GM21717 (cell line): ENCODE measurements around the gene CPN1.
"Not testable (repeated sequence)": the region's sequence is repeated elsewhere in the genome, so short reads cannot be mapped to it uniquely, and the experiment has no call there.

Source experiments
- ATAC-seq: cut with Tn5 transposase; IDR thresholded peaks from one replicate; pipeline ENCODE4 v1.9.1; 2021; ENCODE audit warnings: mild to moderate bottlenecking, moderate library complexity; ENCODE audit not compliant: unreplicated experiment

The CPN1 gene

DNA sequence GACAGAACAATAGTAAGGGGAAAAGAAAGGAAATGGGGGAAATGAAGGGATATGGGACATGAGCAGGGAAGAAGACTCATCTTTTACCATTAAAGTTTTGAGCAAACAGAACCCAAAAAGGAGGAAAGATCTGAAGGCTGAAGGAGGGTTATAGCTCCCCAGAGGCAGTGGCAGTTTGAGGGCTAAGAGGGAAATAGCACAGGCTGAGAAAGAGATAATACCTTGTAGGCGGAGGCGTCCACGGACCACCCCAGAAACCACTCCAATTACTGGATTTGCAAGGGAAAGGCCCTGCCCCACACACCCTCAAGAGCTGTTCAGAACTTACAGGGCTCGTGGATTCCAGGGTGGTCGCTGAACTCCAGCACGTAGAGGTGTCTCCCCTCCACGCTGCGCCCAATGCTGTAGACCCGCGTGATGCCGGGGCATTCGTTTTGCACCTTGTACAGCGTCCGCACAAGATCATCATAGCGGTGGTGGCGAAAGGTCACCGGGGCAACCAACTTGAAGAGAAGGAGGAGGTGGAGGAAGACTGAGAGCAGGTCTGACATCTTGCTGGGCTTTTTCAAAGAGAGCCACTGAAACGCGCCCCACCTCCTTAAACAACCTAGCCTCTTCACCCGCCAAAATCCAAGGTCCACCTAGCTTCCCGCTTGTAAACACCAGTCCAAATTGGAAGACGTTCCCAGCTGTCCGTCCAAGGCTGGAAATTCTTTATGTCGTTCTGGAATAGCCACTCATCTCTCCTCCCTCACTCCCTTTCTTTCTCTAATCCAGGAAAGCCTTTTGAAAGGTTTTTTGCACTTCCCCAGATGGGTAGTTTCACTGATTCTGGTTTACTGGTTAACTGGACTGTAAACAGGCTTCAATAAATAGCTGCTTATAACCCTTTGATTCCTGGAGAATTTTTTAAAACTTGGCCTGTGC is at the start of gene CPN1:
Gene CPN1, minus strand, starts transcription at position 795 of the 927 bp plus-strand sequence. Its CDS starts 244 bp downstream, at position 551.
- no peak for ATAC-seq

DNA sequence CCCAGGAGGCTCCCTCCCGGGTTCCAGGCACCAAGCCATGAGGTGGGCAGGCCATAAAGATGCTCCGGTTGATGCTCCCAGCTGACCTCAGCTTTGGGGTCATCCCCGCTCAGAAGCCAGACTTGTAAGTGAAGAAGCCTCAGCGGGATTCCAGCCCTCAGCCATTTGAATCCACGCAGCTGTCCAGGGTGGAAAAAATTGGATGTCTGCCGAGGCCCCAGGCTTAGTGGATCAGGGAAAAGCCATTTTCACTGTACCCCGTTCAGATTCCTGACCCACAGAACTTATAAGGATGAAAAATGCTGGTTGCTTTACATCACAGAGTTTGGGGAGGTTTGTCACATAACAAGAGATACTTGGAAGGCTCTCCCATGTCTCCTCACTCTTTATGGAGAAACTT is 49.2 kb upstream of the CPN1 start:
- no peak for ATAC-seq

DNA sequence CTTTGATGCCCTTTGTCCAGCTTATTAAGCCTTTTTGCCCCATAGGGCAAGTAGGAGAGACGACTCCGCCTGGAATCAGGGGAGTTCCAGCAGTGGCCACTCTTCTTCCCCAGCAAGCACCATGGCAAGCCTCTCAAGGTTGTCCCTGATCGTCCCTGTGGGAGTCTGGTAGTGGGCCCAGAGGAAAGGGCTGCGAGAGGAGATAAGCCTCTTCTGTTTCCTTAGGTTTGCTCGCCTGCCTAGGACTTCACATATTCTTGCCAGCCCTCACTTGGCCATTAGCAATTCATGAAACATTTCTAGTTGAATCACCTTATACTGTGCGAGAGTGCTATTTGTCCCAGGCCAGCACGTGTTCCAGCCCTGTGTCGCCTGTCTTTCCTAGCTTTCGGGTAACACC is 47.8 kb upstream of the CPN1 start:
- ATAC-seq = no peak

DNA sequence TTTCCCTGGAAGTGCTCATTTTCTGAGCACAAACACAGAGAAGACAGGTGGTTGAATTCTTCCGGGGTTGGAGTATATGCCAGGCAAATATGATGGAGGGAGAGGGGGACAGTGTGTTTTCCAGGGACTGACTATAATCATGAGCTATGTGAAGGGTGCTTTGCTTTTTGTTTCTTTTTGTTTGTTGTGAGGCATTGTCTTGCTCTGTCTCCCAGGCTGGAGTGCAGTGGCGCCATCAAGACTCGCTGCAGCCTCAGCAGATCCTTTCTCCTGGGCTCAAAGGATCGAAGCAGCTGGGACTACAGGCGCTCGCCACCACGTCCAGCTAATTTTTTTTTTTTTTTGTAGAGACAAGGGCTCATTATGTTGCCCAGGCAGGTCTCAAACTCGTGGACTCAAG is 47.3 kb upstream of the CPN1 start:
- no peak for ATAC-seq

DNA sequence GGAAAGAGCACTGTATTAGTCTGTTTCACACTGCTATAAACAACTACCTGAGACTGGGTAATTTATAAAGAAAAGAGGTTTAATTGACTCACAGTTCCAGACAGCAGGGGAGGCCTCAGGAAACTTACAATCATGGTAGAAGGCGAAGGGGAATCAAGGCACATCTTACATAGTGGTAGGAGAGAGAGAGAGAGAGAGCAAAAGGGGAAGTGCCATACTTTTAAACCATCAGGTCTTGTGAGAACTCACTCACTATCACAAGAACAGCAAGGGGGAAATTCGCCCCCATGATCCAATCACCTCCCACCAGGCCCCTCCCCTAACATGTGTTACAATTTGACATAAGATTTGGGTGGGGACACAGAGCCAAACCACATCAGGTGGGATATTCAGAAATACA is 43.7 kb upstream of the CPN1 start:
- not testable (repeated sequence) for ATAC-seq

DNA sequence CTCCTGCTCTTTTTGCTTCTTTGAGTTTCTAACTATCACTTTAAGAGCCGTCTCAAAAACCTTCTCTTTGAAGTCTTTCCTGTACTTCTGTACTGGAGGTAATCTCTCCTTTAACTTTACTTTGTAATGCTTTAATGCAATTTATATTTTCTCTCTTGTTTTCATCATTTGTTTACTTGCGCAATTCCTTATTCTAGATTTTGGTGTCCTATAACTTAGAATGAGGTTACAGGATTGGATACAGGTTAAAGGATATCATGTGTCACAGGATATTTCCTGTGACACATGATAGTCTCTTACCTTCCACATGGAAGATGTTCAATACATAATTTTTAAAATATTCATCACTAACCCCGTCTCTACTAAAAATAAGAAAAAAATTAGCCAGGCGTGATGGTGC is 42.4 kb upstream of the CPN1 start:
- ATAC-seq = no peak

DNA sequence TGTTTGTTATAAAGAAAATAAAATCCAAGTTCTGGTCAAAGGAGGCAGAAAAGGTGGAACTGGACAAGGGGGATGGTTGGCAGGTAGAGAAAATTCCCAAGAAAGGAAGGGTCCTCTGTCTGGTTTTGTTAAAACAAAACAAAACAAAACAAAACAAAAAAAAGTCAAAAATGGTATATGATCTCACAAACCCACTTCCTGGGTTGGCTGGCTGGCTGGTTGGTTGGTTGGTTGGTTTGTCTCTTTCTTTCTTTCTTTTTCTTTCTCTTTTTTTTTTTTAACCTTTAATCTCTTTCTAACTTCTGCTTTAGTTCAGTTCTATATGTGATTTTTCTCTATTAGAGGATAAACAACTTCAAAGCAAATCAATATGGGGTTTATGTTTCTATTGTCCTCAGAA is 41.1 kb upstream of the CPN1 start:
- ATAC-seq = no peak

DNA sequence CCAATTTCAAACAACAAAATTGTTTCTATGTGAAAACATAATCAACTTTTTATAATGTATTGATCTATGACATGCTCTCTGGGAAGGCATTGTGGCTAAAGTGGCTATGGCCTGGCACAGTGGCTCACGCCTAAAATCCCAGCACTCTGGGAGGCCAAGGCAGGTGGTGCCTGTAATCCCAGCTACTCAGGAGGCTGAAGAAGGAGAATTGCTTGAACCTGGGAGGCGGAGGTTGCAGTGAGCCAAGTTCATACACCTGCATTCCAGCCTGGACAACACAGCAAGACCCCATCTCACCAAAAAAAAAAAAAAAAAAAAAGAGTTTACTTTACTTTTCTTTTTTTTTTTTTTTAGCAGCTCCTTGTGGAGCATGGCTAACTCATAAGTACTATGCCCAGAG is 38.9 kb upstream of the CPN1 start:
- ATAC-seq = no peak

DNA sequence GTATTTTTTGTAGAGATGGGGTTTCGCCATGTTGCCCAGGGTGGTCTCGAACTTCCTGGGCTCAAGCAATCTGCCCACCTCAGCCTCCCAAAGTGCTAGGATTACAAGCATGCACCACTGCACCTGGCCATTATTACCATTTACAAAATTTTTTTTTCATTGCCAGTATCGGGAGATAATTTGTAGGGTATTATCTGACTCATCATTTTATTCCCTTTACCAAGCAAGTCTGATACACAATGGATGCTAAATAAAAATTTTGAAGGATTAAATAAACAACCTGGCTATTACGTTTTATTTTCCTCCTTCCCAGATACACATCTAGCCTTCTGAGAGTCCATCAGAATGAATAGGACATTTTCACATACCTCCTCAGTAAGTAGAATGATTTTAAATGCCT is 38.1 kb upstream of the CPN1 start:
- ATAC-seq = no peak

DNA sequence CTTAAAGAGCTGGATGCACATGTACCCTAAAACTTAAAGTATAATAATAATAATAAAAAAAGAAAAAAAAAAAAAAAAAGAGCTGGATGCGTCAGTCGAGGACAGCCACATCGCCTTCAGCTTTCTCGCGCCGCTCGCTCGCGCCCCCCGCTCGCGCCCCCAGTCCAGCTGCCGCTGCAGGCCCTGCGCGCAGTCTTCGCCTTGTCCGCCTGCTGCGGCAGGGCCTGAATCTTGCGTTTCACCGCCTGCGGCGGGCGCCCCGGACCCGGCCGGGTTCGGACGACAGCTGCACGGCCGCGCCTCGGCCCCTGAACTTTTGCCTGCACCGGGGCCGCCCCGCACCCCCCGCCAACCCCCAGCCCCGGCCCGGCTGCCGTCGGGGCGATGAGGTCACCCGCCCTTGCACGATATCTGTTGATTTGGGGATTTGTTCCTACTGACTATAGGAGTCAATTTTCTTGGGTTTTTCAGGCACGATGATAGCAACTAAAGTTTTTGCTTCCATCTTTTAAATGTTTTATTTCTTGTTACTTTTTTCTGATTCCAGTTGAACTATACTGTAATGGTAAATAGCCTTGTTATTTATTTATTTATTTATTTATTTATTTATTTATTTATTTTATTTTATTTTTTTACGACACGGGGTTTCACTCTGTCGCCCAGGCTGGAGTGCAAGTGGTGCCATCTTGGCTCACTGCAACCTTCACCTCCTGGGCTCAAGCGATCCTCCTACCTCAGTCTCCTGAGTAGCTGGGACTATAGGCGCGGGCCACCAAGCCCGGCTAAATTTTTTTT is 33.5 kb upstream of the CPN1 start:
- ATAC-seq = no peak

DNA sequence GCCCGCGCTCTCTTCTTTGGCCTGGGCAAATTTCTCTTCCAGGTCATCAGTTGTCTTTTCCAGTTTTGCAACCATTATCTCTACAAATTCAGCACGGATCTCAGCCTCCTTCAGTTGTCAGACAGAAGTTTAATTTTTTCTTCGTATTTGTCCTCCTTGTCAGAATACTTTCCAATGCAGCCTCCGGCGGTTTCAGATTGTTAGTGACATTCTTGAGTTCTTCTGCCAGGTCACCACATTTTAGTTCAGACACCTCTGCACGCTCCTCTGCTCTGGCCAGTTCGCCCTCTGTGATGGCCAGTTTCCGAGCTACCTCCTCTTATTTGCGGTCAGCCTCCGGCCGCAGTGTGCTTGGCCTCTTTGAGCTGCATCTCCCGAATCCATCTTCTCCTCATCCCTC is 32.8 kb upstream of the CPN1 start:
- ATAC-seq = no peak

DNA sequence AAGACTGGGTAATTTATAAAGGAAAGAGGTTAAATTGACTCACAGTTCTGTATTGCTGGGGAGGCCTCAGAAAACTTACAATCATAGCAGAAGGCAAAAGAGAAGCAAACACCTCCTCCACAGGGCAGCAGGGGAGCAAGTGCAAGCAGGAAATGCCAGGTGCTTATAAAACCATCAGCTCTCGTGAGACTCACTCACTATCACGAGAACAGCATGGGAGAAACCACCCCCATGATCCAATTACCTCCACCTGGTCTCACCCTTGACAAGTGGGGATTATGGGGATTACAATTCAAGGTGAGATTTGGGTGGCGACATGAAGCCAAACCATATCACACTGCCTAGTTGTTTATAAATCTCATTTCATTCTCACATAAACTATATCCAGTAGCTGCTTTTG is 28.0 kb upstream of the CPN1 start:
- no peak for ATAC-seq

DNA sequence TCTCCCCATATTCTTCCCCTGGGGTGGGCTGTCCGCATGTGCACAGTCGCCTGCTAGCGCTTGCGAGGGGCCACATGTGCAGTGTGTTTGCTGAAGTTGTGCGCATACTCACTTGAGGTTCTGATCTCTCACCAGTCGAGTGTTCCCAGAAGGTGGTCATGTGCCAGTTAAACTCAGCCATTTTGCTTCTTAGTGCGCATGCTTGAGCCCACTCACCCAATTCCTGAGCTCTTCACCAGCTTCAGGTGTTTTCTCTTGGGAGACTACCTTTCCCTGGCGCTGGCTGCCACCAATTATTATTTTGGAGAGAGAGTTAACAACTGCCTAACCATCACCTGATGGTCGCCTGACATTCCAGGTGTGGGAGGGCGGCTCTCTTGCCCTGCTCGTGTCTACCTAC is 25.2 kb upstream of the CPN1 start:
- ATAC-seq = no peak

DNA sequence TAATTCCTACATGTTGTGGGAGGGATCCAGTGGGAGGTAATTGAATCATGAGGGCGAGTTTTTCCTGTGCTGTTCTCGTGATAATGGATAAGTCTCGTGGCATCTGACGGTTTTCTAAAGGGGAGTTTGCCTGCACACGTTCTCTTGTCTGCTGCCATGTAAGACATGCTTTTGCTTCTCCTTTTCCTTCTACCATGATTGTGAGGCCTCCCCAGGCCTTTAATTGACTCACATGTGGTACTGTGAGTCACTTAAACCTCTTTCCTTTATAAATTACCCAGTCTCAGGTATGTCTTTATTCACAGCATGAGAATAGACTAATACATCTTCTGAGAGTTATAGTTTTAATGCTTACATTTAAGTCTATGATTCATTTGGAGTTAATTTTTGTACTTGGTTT is 22.6 kb upstream of the CPN1 start:
- no peak for ATAC-seq

DNA sequence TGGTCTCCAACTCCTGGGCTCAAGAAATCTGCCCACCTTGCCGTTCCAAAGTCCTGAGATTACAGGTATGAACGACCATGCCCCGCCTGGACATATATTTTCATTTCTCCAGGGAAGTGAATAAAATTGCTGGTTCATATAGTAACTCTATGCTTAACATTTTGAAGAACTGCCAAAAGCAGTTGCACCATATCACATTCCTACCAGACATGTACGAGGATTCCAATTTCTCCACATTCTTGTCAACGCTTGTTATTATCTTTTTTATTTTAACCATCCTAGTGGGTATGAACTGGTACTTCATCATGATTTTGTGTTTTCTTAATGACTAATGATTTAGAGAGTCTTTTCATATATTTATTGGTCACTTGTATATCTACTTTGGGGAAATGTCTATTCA is 21.9 kb upstream of the CPN1 start:
- ATAC-seq = no peak

DNA sequence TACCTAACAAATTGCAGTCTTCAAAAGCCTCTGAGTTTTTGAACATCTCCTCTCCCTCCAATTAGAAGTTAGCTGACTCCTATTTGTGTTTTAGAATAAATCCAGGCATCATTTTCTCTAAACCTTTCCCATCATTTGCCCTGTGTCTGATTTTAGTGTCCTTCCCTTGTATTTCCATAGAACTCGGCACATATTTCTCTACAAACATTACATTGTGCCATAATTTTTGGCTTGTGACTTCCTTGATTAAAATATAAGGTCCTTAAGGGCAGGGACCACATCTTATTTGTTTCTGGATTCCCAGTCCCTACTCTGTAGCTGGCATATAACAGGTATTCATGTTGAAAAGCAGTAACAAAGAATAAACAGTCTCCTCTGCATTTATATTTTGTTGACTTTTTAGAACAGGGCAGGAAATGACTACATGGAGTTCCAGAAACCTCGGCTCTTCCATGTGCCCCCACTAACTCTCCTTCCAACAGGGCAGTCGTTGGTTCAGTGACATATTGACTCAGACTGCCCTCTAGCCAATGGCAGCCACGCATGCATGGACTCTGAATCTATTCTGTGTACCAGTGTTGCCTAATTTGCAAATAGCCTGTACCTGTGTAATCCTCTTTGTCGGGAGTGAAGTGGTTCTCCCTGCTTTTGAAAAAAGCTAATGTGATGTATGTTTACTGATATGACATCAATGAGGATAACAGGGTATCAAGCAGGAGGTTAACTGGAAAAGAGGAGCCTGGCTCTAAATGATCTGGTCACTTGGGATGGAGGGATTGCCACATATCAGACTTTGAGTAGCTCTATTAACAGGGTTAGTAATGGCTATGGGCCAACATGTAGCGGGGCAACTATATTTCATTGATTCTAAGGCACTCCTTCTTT is 19.8 kb upstream of the CPN1 start:
- no peak for ATAC-seq

DNA sequence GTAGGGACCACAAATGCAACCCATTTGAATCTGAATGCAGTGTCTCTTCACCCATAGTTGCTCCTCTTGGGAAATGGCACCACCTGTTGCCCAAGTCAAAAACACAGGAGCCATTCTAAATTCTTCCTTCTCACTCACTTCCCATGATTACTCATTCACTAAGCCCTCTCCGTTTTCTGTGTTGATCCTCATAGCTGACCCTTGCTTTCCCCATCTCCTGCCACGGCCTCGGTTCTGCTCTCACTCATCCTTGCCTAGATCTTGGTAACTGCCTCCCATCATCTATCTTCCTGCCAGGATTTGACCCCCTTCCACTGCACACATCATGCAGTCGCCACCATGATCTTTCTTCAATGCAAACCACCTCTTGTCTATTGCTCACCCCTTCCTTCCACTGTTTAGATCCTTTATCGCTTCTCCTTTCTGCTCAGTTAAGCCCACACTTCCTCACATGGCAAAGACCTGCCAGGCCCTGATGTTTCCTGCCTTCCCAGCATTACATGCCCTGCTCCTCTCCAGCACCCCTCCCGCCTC is 19.0 kb upstream of the CPN1 start:
- no peak for ATAC-seq

DNA sequence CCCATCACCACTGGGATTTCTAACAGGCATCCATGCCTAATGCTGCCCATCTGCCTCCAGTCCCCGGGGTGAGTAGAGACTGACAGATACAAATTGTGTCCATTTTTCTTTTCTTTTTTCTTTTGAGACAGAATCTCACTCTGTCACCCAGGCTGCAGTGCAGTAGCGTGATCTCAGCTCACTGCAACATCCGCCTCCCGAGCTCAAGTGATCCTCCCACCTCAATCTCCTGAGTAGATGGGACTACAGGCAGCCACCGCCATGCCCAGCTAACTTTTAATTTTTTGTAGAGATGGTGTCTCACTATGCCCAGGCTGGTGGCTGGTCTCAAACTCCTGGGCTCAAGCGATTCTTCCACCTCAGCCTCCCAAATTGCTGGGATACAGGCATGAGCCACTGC is 7.6 kb upstream of the CPN1 start:
- no peak for ATAC-seq

DNA sequence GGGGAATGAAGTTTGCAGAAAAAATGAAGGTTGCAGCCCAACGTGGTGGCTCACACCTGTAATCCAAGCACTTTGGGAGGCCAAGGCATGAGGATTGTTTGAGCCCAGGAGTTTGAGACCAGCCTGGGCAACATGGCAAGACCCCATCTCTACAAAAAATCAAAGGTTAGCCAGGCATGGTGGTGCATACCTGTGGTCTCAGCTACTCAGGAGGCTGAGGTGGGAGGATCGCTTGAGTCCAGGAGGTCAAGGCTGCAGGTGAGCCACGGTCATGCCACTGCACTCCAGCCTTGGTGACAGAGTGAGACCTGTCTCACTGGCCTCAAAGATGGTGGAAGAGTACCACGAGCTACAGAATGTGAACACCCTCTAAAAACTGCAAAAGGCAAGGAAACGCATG is 5.0 kb upstream of the CPN1 start:
- ATAC-seq = not testable (repeated sequence)

DNA sequence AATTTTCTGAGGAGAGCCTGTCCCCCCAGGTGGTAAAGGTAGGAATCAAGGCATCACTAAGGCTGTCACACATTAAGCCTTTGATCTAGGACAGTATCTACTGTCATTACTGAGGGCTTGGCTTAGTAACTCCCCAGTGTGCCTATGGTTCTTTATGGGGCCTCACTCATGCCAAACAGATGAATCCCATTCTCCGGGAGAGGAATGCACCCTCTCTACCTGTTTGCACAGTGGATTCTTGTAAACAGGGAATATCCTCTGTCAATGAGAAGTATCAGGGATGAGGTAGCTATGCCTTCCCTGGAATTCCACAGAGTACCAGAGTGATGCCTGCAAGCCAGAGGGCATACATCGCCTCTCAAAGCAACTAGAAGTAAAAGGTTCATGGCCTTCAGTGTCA is 3.9 kb upstream of the CPN1 start:
- ATAC-seq = no peak

DNA sequence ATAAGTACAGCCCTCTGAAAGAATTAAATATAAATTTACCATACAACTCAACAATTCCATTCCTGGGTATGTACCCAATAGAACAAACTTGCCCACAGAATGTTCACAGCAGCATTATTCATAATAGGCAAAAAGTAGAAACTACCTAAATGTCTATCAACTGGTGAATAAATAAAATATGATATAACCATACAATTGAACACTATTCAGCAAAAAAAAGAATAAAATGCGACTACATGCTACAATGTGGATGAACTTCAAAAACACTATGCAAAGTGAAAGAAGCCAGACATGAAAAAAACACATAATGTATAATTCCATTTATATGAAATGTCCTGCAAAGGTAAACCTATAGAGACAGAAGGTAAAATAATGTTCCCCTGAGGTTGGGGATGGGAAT is 2.0 kb upstream of the CPN1 start:
- ATAC-seq = no peak
